GM18519 (cell line): Measurements from ENCODE around the gene TRIM56.
"Not testable (repeated sequence)": the region's sequence is repeated elsewhere in the genome, so short reads cannot be mapped to it uniquely, and the experiment has no call there.

Source experiments
- ATAC-seq: cut with Tn5 transposase; IDR thresholded peaks from one replicate; pipeline ENCODE4 v1.9.1; 2021; ENCODE audit warnings: mild to moderate bottlenecking, moderate library complexity; ENCODE audit not compliant: unreplicated experiment, low FRiP score

TRIM56 gene

GRCh38 chr7:101089876-101090275 lies 4.6 kb downstream of the TRIM56 start:
- ATAC-seq: no peak

DNA sequence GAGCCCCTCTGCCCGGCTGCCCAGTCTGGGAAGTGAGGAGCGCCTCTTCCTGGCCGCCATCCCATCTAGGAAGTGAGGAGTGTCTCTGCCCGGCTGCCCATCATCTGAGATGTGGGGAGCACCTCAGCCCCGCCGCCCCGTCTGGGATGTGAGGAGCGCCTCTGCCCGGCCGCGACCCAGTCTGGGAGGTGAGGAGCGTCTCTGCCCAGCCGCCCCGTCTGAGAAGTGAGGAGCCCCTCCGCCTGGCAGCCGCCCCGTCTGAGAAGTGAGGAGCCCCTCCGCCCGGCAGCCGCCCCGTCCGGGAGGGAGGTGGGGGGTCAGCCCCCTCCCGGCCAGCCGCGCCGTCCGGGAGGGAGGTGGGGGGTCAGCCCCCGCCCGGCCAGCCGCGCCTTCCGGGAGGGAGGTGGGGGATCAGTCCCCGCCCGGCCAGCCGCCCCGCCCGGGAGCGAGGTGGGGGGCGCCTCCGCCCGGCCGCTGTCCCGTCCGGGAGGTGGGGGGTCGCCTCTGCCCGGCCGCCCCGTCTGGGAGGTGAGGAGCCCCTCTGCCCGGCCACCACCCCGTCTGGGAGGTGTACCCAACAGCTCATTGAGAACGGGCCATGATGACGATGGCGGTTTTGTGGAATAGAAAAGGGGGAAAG lies 7.1 kb downstream of the TRIM56 start:
- not testable (repeated sequence) for ATAC-seq

DNA sequence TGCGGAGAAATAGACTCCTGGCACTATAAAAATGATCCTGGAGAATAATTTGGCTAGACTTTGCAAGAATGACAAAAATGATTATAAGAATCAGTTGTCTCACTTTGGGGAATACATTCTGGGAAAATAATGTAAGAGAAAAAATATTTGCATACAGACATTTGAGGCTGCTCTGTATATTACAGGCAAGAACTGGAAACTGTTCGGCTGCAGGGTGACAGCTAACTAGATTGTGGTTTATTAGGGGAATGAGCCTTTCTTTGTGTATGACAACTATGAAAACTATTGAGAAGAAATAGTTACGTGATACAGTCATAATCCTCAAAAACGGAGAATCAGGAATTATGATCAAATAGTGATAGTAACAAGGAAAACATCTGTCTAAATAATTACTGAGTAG lies 8.6 kb downstream of the TRIM56 start:
- no peak for ATAC-seq

DNA sequence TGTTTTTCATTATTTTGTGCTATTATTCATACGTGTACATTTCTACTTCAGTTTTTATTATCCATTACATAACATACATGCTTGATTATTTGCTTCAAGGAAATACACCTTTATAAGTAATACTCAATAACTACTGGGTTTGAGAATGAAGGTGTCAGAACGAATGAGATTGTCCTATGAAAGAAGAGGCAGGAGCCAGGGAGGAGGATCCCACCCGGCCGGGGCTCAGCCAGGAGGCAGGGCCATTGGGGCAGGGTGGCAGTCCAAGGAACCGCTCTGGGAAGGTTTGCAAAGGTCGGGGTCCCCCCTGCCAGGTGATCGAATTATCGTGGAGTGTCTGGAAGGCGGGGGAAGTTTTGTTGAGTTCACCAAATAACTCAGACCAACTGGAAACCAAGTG lies 9.1 kb downstream of the TRIM56 start:
- no peak for ATAC-seq

DNA sequence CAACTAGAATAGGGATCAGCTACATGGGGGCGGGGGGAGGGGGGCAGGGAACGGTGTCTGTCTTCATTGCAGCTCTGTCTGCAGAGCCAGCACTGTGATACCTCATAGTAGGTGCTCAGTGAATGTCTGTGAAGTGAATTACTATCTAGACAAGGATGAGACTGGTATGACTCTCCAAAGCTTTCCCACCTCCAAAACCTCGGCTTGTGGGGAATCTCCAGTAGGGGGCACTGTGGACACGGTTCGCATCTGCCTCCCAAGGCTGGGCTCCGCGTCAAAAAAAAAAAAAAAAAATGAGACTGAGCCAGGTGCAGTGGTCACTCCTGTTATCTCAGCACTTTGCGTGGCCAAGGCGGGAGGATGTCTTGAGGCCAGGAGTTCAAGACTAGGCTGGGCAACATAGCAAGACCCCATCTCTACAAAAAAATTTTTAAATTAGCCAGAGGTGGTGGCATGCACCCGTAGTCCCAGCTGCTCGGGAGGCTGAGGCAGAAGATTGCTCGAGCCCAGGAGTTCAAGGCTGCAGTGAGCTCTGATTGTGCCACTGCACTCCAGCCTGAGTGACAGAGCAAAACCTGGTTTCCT lies 9.6 kb downstream of the TRIM56 start:
- ATAC-seq: no peak

DNA sequence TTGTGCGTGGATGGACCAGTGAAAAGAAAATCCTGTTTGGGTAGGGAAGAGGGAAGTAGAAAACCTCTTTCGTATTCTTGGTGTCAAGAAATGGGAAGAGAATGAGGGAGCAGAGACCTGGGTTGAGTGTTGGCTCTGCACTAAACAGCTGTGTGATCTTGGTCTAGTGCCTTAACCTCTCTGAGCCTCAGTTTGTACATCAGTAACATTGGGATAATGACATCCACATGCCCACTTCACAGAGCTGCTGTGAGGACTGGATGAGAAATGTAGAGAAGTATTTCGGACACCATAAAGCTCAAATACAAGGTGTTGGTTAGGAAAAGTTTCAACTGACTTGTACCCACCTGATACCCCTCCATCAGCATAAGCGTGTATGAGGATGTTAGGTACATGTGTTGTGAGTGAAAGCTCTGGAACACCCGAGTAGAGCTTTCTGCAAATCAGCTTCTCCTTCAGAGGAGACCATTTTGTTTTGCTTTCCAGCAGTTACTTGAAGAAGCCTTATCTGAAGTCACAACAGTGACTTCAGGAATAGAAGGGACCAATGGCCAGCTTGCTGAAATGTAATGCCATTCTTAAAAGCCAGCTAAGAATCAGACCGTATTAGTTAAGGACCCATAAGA lies 11.2 kb downstream of the TRIM56 start:
- ATAC-seq: no peak

GRCh38 chr7:101096957-101097347 lies 11.7 kb downstream of the TRIM56 start:
- no peak for ATAC-seq

GRCh38 chr7:101097561-101097960 lies 12.3 kb downstream of the TRIM56 start:
- no peak for ATAC-seq

DNA sequence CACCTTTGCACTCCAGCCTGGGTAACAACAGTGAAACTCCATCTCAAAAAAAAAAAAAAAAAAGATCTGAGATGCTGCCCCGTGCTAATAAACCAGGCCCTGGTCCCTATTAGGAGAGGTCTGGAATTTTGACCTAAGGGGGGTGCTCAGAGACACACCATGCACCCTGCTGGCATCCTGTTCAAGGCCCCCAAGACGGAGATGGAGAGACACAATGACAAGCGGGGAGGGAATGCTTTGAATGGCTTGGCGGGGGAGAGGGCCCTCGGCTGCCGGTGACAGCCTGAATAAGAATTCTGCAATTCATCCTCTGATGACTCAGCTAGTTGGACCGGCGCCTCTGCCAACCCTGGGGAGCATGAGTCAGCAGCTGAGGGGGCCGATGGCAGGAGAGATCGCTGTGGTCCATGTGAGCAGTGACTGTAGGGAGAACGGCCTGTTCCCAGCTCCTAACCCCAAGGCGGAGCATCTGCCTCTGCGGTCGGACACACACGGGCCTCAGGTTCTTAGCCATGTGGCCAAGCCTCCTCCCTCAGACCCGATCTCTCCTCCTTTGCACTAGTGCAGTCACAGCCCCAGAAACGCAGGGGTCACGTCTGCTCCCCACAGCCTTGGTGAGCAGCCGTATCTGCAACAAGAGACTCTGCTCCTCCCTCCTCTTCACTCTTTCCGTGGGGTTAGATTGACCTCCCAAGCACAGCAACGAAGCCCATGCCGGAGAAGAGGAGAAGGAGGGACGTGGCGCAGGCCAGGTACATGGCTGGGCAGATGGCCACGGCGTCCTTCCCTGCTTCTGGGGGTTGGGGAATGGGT lies 14.9 kb downstream of the TRIM56 start:
- ATAC-seq: no peak

GRCh38 chr7:101100858-101101847 lies 15.9 kb downstream of the TRIM56 start:
- ATAC-seq: no peak

- no peak for ATAC-seq
Observed at GRCh38 chr7:101102026-101102425, 16.7 kb downstream of the TRIM56 start.

DNA sequence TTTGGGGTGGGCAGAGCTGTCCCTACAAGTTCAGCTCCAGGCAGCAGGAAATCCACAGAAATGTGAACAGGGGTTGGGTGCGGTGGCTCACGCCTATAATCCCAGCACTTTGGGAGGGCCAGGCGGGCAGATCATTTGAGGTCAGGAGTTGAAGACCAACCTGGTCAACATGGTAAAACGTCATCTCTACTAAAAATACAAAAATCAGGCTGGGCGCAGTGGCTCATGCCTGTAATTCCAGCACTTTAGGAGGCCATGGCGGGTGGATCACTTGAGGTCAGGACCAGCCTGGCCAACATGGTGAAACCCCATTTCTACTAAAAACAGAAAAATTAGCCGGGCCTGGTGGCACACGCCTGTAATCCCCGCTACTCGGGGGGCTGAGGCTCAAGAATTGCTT lies 18.4 kb downstream of the TRIM56 start:
- not testable (repeated sequence) for ATAC-seq

GRCh38 chr7:101104193-101104713 lies 19.0 kb downstream of the TRIM56 start:
- ATAC-seq: no peak

- ATAC-seq: no peak
Observed at GRCh38 chr7:101104799-101105198, 19.5 kb downstream of the TRIM56 start.

GRCh38 chr7:101105248-101105647 lies 20.0 kb downstream of the TRIM56 start:
- ATAC-seq: not testable (repeated sequence)

- ATAC-seq: no peak
Observed at GRCh38 chr7:101106386-101106785, 21.1 kb downstream of the TRIM56 start.

DNA sequence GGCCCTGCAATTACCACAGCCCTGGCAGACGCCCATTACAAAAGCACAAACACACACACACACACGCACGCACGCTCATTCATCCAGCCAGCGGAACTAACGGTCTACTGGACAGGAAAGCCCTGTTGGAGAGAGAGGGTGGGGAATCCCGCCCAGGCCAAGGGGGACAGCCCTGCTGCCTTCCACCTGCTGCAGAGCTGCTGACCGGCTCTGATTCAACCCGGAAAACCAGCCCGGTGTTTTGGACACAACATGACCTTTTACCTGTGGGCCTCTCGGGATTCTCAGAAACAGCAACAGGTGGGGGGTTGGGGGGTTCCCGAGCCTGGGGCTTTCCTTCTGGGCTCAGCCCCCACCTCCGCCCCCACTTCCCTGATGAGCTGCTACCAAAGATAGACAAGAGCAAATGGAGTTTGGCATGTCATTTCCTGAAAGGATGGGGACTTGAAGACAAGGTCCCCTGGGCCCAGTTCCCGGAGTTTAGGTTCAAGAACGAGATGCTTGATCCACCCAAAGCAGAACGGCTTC lies 23.1 kb downstream of the TRIM56 start:
- ATAC-seq: no peak

DNA sequence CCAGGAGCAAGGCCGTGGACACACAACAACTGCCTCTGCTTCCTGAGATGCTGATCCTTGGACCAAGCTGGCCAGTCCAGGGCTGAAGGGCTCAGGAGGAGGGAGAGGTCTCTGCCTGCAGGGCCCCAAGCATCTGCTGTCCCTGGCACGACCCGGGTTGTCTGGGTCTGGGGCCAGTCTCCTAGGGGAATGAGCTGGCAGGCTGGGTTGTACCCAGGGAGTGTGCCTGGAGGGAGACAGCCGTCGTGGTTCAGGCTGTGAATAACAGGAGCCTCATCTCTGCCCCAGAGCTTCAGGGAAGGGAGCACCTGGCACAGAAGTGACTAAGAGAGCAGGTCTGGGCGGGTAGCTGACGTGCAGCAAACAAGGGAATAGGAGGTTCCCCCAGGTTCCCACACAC lies 23.7 kb downstream of the TRIM56 start:
- ATAC-seq: no peak

- ATAC-seq: no peak
Observed at GRCh38 chr7:101109368-101109767, 24.1 kb downstream of the TRIM56 start.

DNA sequence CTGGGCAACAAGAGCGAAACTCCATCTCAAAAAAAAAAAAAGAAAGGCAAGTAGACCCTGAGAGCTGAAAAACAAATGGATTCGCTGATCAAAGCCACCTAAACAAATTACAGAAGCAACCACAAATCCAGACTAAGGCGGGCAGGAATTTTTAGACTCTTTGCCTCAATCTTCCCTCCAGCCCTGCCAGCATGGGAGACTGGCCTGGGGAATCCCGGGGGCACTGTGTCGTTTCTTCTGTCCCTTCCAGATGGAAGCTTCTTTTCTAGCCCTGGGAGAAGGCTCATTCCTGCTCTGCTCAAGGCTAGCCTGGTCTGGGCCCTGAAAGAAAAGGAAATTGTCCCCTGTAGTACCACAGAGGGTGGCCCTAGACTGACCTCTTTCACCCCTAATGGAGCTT lies 26.0 kb downstream of the TRIM56 start:
- no peak for ATAC-seq
